HL-60 (cell line): ENCODE results near the gene PRPSAP1.

Source experiments
- GABPA ChIP-seq: IDR thresholded peaks from 2 replicates; pipeline ENCODE4 v1.6.1; 2012; ENCODE audit warnings: low read depth
- POLR2AphosphoS5 ChIP-seq: IDR thresholded peaks from 2 replicates; pipeline ENCODE4 v1.6.1; 2012; ENCODE audit warnings: low read depth
- SPI1 ChIP-seq: IDR thresholded peaks from 2 replicates; pipeline ENCODE4 v1.6.1; 2012; ENCODE audit warnings: low read depth, mild to moderate bottlenecking, borderline replicate concordance
- TF ChIP-seq, protein P1 (sequence below): IDR thresholded peaks from one replicate; pipeline ENCODE4 v1.5.1; 2011; ENCODE audit warnings: low read length, control low read depth, inconsistent platforms; ENCODE audit not compliant: insufficient read depth
- TF ChIP-seq, protein P2 (sequence below): IDR thresholded peaks from 2 replicates; pipeline ENCODE4 v1.6.1; 2012; ENCODE audit warnings: low read depth; ENCODE audit not compliant: insufficient replicate concordance

DNA sequence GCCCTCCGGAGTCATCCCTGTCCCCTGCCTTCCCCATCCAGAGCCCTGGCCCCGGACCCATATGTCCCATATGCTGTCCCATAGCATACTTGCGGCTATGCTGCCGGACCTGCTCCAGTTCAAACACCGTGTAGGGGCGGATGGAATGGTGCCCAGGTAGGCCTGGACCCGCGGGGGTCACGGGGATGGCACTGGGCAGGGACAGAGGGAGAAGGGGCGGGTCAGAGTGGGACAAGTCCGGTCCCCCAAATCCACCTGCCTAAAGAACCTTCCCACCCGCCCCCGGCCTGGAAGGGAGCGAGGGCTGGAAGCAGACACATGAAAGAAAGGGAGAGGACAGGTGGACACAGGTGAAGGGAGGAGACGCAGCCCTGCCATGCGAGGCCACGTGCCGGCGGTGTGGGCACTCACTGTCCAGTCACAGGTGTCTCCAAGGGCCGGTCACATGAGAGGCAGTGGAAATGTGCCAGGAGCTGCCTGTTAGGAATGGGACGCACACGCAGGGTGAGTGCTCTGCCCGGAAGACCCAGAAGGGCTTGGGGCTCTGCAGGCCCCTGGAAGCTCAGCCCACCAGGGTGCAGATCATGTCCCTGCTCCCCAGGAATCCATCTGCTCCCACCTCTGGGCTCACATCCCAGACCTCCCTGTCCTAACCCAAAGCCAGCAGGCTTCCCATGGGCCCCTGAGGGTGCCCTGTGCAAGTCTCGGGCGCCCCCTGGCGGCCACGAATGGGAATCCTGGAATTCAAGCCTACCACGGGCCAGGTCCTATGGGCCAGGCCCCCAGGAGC lies 74.6 kb downstream of the PRPSAP1 start:
- TF ChIP-seq, protein P1, sequence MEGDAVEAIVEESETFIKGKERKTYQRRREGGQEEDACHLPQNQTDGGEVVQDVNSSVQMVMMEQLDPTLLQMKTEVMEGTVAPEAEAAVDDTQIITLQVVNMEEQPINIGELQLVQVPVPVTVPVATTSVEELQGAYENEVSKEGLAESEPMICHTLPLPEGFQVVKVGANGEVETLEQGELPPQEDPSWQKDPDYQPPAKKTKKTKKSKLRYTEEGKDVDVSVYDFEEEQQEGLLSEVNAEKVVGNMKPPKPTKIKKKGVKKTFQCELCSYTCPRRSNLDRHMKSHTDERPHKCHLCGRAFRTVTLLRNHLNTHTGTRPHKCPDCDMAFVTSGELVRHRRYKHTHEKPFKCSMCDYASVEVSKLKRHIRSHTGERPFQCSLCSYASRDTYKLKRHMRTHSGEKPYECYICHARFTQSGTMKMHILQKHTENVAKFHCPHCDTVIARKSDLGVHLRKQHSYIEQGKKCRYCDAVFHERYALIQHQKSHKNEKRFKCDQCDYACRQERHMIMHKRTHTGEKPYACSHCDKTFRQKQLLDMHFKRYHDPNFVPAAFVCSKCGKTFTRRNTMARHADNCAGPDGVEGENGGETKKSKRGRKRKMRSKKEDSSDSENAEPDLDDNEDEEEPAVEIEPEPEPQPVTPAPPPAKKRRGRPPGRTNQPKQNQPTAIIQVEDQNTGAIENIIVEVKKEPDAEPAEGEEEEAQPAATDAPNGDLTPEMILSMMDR, result peak; percentile 73
- TF ChIP-seq POLR2AphosphoS5 (no peak), SPI1 (no peak), GABPA (no peak)
- TF ChIP-seq, protein P2, sequence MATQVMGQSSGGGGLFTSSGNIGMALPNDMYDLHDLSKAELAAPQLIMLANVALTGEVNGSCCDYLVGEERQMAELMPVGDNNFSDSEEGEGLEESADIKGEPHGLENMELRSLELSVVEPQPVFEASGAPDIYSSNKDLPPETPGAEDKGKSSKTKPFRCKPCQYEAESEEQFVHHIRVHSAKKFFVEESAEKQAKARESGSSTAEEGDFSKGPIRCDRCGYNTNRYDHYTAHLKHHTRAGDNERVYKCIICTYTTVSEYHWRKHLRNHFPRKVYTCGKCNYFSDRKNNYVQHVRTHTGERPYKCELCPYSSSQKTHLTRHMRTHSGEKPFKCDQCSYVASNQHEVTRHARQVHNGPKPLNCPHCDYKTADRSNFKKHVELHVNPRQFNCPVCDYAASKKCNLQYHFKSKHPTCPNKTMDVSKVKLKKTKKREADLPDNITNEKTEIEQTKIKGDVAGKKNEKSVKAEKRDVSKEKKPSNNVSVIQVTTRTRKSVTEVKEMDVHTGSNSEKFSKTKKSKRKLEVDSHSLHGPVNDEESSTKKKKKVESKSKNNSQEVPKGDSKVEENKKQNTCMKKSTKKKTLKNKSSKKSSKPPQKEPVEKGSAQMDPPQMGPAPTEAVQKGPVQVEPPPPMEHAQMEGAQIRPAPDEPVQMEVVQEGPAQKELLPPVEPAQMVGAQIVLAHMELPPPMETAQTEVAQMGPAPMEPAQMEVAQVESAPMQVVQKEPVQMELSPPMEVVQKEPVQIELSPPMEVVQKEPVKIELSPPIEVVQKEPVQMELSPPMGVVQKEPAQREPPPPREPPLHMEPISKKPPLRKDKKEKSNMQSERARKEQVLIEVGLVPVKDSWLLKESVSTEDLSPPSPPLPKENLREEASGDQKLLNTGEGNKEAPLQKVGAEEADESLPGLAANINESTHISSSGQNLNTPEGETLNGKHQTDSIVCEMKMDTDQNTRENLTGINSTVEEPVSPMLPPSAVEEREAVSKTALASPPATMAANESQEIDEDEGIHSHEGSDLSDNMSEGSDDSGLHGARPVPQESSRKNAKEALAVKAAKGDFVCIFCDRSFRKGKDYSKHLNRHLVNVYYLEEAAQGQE, result no peak
